Measurements from ENCODE around the gene TCEANC2.

DNA sequence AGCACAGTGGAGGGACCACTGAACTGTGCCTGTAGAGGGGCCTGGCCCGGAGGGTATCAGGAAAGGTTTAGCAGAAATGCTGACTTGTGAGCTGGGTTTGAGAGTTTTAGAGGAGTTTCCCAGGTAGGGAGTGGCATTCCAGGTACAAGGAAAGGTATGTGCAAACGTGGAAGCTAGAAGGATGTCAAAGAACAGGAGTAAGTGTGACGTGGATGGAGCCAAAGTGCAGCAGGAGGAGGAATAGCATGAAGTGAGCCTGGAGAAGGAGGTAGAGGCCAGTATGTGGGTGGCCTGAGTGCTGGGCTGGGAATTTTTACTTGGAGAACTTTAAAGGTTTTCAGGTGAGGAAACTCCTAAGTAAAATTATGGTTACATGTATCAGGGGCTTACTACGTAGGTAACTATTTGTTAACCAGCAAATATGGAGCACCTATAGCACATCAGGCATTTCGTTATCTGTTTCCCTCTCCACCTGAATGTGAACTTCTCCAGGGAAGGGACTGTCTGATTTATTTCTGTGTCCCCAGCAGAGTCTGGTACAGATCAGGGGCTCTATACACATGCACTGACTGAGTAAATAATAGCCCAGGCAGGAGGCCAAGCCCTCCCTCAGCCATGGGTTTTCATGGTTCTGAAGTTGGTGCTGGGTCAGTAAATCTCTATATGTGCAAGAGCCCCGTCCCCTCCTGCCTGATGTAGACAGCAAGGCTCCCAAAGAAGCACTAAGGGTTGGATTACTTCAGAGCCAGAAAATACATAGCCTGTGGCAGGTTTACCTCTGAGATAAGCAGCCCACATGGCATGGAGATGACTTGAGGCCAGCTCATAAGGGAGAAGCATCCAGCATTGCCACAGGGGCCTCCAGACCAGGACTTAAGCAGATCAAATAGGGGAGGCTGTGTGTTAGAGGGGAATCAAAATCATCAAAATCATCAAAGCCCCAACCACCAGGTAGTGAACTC is 56.0 kb downstream of the TCEANC2 start:
- no peak for TF ChIP-seq ZNF274 (IDR thresholded peaks at IDR 0.05; ENCODE audit: low read depth, low read length)
- TF ChIP-seq YY1 (IDR thresholded peaks at IDR 0.05; ENCODE audit: insufficient read depth, insufficient read length) = no peak
- no peak for TF ChIP-seq SUZ12 (IDR thresholded peaks at IDR 0.05; ENCODE audit: extremely low read depth, insufficient read depth, insufficient read length)

All from NT2/D1 (cell line).